CD4-positive, alpha-beta T cell (primary cell): ENCODE data around the gene PRKAG1. TPM values are rescaled to one million over a fixed set of nuclear protein-coding genes. Genes with fewer than 3 reads are reported as not detected.
A peak's percentile ranks its signal among the peaks of the same experiment; 100 is the strongest.

Experiments
- ATAC-seq: fragments of 200-7000 bp; cut with Tn5 transposase; one replicate; pipeline ENCODE4 v1.10.0; 2022; ENCODE audit warnings: mild to moderate bottlenecking; ENCODE audit not compliant: poor library complexity
- CTCF ChIA-PET: fragments of 350-600 bp; sonication (Branson Sonifier 250); formaldehyde crosslinking; loops from one replicate; lab custom pipeline; 2021; ENCODE audit warnings: antibody characterized with exemption, inconsistent platforms; lab: Charles Lee
- POLR2A ChIA-PET: fragments of 350-600 bp; sonication (Branson Sonifier 250); formaldehyde crosslinking; loops from one replicate; lab custom pipeline; 2021; ENCODE audit warnings: antibody characterized with exemption, inconsistent platforms; lab: Charles Lee
- DNase-seq, 14 experiments: peaks; one replicate each; pipeline ENCODE4 v3.0.0-alpha.2; 2013 to 2020; ENCODE audit warnings: mixed read lengths in 2 of 14
- H3K27ac ChIP-seq, 2 donors: one replicate each; pipeline versions ENCODE4 v1.5.1 to v1.7.0; 2013; ENCODE audit warnings: low read length in 2 of 2, low read depth in 1 of 2, mild to moderate bottlenecking in 1 of 2
- H3K27me3 ChIP-seq, 2 experiments: 1 replicate in 1 of 2; 2 replicates in 1 of 2; pipeline versions ENCODE4 v1.6.1 to v1.7.0; 2013; ENCODE audit warnings: low read length in 2 of 2, control low read depth in 1 of 2, mild to moderate bottlenecking in 1 of 2, moderate library complexity in 1 of 2; ENCODE audit not compliant: insufficient read depth in 2 of 2, control insufficient read depth in 1 of 2
- H3K36me3 ChIP-seq: one replicate; pipeline ENCODE4 v1.6.1; 2013; ENCODE audit warnings: low read length, control low read depth; ENCODE audit not compliant: insufficient read depth
- H3K4me1 ChIP-seq: one replicate; pipeline ENCODE4 v1.6.1; 2013; ENCODE audit warnings: low read length, control low read depth; ENCODE audit not compliant: insufficient read depth
- H3K4me3 ChIP-seq: one replicate; pipeline ENCODE4 v1.5.1; 2013; ENCODE audit warnings: mild to moderate bottlenecking, low read length, moderate library complexity
- H3K9me3 ChIP-seq, 2 experiments: 1 replicate in 1 of 2; 2 replicates in 1 of 2; pipeline versions ENCODE4 v1.6.1 to v1.7.0; 2013; ENCODE audit warnings: low read length in 2 of 2, mild to moderate bottlenecking in 2 of 2, control low read depth in 1 of 2, moderate library complexity in 1 of 2; ENCODE audit not compliant: control insufficient read depth in 1 of 2, insufficient read depth in 1 of 2
- H3K27ac Mint-ChIP-seq: one replicate; pipeline ENCODE4 v1.8.0; 2020; ENCODE audit warnings: mixed read lengths
- H3K27me3 Mint-ChIP-seq: one replicate; pipeline ENCODE4 v1.8.0; 2021; ENCODE audit warnings: mixed read lengths
- H3K36me3 Mint-ChIP-seq: one replicate; pipeline ENCODE4 v1.8.0; 2021; ENCODE audit warnings: low read depth, mixed read lengths
- H3K4me1 Mint-ChIP-seq: one replicate; pipeline ENCODE4 v1.8.0; 2021; ENCODE audit warnings: low read depth, mixed read lengths
- H3K4me3 Mint-ChIP-seq: one replicate; pipeline ENCODE4 v1.8.0; 2020; ENCODE audit warnings: mild to moderate bottlenecking, mixed read lengths
- H3K9me3 Mint-ChIP-seq: one replicate; pipeline ENCODE4 v1.8.0; 2020; ENCODE audit warnings: mixed read lengths
- CTCF ChIP-seq: fragments of 200-600 bp; IDR thresholded peaks from one replicate; pipeline ENCODE4 v1.8.0; 2022; ENCODE audit warnings: antibody characterized with exemption, mild to moderate bottlenecking
- intact Hi-C, 2 experiments: fragments of 100-400 bp; cut with DNase I in 1 of 2; cut with micrococcal nuclease in 1 of 2; formaldehyde crosslinking; loops; one replicate each; pipeline versions ENCODE4 v1.15.1 to v1.9.0; 2023 to 2025; cut with DNase I, micrococcal nuclease
- total RNA-seq, 174 experiments: library from RNA in 2 of 174; stranded (reverse) in 2 of 174; gene quantifications; one replicate each; pipeline ENCODE4 v1.2.3 and lab custom pipeline; 2021 to 2026

PRKAG1 gene
- total RNA-seq, 2 experiments from 2014 or later: 34.6 to 38.2 TPM

- peak overlapping the region; percentile 100 for H3K4me3 Mint-ChIP-seq
- intact Hi-C loops: no loop called here
- Histone ChIP-seq H3K27me3 (no peaks in the 10 kb centered on the region), H3K27ac (no peak overlapping the region), H3K9me3 (no peaks in the 10 kb centered on the region), H3K4me3 (peak overlapping the region; percentile 86), H3K36me3 (no peaks in the 10 kb centered on the region), H3K4me1 (peaks cover 25% of the 10 kb centered on the region)
- no peak for TF ChIP-seq CTCF
- peaks cover 6% of the 10 kb centered on the region for H3K27me3 Mint-ChIP-seq
- CTCF ChIA-PET: interaction anchor here (1.1 to 4.4 kb wide), 8 partner anchors 12 to 105 kb away, joined by 4 to 31 read pairs (median 6); partner anchors contain the start of gene WNT1
- peaks cover 47% of the 10 kb centered on the region for H3K4me1 Mint-ChIP-seq
- H3K27ac Mint-ChIP-seq: peak overlapping the region; percentile 91
- POLR2A ChIA-PET: interaction anchor here (1.1 to 2.4 kb wide), 12 partner anchors 9 to 173 kb away, joined by 3 to 29 read pairs (median 6); partner anchors contain the start of genes DDX23, FKBP11, RND1 and TUBA1B
- peaks cover 15% of the 10 kb centered on the region for H3K36me3 Mint-ChIP-seq
- ATAC-seq: no peak
- no peak for DNase-seq
- H3K9me3 Mint-ChIP-seq: no peaks in the 10 kb centered on the region
Measured at GRCh38 chr12:48958049-48958388, 60.6 kb downstream of the PRKAG1 start.

- H3K27me3 Mint-ChIP-seq: peaks cover 6% of the 10 kb centered on the region
- Histone ChIP-seq H3K27ac (peak within 1 kb of the TSS; percentile 35 to 51), H3K4me3 (peak within 1 kb of the TSS; percentile 86), H3K36me3 (peaks cover 5% of the 10 kb centered on the region), H3K9me3 (no peaks in the 10 kb centered on the region), H3K27me3 (no peaks in the 10 kb centered on the region), H3K4me1 (peaks cover 25% of the 10 kb centered on the region)
- ChIA-PET CTCF (interaction anchor here (0.6 to 4.4 kb wide), 13 partner anchors 12 to 230 kb away, joined by 3 to 31 read pairs (median 4); partner anchors contain the start of gene WNT1), POLR2A (interaction anchor here (0.7 to 2.4 kb wide), 18 partner anchors 9 to 174 kb away, joined by 3 to 29 read pairs (median 5); partner anchors contain the start of genes DDX23, FKBP11, PRKAG1 and RHEBL1)
- no peak for TF ChIP-seq CTCF
- H3K4me3 Mint-ChIP-seq: peak within 1 kb of the TSS; percentile 100
- peak; percentile 96 for ATAC-seq
- peak within 1 kb of the TSS; percentile 91 for H3K27ac Mint-ChIP-seq
- peak; percentile 84 to 97 (median 92) for DNase-seq
- intact Hi-C loops: loop anchor here in 1 of 2 experiments (2.0 kb wide), 1 partner anchor 23 kb away; no protein-coding TSS in a partner anchor
- peaks cover 54% of the 10 kb centered on the region for H3K4me1 Mint-ChIP-seq
- no peaks in the 10 kb centered on the region for H3K9me3 Mint-ChIP-seq
- H3K36me3 Mint-ChIP-seq: peaks cover 21% of the 10 kb centered on the region
Measured at GRCh38 chr12:48957141-48958048, 61.2 kb downstream of the PRKAG1 start, which contains the start of gene ARF3. ARF3 (minus strand) TSS chr12:48957487; CDS start chr12:48941095, 16,392 bp downstream.
